Memory B cell (primary cell): ENCODE measurements around the gene BANP.
"Not testable (repeated sequence)": the region's sequence is repeated elsewhere in the genome, so short reads cannot be mapped to it uniquely, and the experiment has no call there.

Experiments used
- ATAC-seq: fragments of 150-1000 bp; cut with Tn5 transposase; 2 replicates; pipeline ENCODE4 v1.10.0; 2021; ENCODE audit warnings: low read depth, mild to moderate bottlenecking, moderate library complexity
- DNase-seq, 2 donors: peaks; one replicate each; pipeline ENCODE4 v3.0.0; 2022; ENCODE audit warnings: low spot score in 2 of 2
- H3K27ac Mint-ChIP-seq: one replicate; pipeline ENCODE4 v1.8.0; 2022; ENCODE audit warnings: mild to moderate bottlenecking, moderate library complexity, mixed read lengths
- H3K27me3 Mint-ChIP-seq: one replicate; pipeline ENCODE4 v1.8.0; 2022; ENCODE audit warnings: mixed read lengths
- H3K36me3 Mint-ChIP-seq: one replicate; pipeline ENCODE4 v1.8.0; 2022; ENCODE audit warnings: mild to moderate bottlenecking, mixed read lengths
- H3K4me1 Mint-ChIP-seq: one replicate; pipeline ENCODE4 v1.8.0; 2022; ENCODE audit warnings: mixed read lengths
- H3K4me3 Mint-ChIP-seq: one replicate; pipeline ENCODE4 v1.8.0; 2022; ENCODE audit warnings: mild to moderate bottlenecking, moderate library complexity, mixed read lengths
- H3K9me3 Mint-ChIP-seq: one replicate; pipeline ENCODE4 v1.8.0; 2022; ENCODE audit warnings: mixed read lengths

BANP gene

DNA sequence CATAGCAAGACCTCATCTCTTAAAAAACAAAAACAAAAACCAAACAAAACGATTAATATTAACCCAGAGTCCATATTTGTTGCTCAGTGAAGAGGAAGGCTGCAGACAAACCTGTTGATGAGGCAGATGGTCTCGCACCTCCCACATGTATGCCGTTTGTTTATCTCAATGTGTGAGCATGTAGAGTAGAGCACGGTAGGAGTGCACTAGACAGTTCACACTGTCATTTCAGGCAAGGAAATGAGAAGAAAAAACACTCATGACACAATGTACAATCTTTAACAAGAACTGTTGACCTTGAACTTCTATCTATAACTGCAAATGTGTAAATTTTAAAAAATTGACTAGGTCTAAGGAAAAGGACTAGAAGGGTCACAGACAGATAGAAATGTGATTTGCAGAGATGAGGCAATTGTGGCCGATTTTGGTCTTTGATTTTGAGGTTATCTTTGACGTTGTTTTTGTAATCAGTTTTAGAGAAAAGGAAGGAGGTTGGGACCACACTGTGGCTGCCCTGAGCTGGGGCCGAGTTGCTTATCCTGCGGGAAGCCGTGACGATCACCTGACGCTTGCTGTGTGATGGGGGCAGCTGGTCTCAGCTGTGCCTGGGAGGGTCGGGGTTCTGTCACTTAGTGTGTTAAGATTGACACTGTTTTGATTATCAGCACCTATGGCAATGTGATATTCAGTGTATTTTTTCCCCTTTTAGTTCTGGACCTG lies 28.8 kb downstream of the BANP start:
- Mint-ChIP-seq H3K36me3 (peaks cover 18% of the 10 kb centered on the region), H3K27ac (peak overlapping the region; percentile 63)
- DNase-seq, H3K4me3 Mint-ChIP-seq, H3K9me3 Mint-ChIP-seq, H3K27me3 Mint-ChIP-seq, ATAC-seq, H3K4me1 Mint-ChIP-seq: not testable (repeated sequence)

DNA sequence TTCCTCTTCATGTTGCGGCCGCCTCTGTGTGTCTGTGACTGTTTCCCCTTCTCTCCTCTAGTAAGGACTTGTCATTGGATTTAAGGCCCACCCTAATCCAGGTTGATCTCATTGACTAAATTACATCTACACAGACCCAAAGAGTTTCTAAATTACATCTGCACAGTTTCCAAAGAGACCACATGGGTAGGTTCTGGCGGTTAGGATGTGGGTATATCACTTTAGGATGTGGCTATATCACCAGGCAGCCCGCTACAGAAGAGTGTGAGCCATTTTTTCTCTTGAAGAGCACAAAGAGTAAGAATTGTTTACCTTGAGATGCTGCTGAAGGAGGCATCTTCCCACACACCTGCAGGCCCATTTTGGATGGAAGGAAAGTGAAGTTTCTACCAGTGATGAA lies 30.1 kb downstream of the BANP start:
- H3K27ac Mint-ChIP-seq, DNase-seq, ATAC-seq, H3K4me1 Mint-ChIP-seq, H3K4me3 Mint-ChIP-seq, H3K27me3 Mint-ChIP-seq, H3K9me3 Mint-ChIP-seq: not testable (repeated sequence)
- H3K36me3 Mint-ChIP-seq: peaks cover 14% of the 10 kb centered on the region

DNA sequence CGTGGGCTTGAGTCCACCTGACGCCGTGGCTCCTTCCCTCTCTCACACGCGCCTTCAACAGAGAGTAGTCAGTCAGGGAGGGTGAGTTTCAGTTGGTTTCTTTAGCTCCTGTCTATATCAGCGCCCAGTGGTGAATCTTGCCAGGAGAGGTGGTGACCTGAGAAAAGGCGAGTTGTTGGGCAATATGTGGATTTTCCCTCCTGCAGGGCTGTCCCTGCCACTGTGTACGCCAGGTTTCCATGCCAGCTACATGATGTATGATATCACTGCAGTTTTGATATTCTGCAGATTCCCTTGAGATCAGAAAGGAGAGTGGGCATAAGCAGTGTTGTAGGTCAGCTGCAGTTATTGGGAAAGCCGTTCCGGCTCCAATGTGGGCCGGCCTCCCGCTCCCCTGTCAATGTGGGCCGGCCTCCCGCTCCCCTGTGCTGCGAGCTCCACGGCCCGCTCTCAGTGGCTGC lies 31.4 kb downstream of the BANP start:
- Mint-ChIP-seq H3K27me3 (no peaks in the 10 kb centered on the region), H3K9me3 (no peaks in the 10 kb centered on the region), H3K27ac (no peak overlapping the region), H3K4me1 (no peaks in the 10 kb centered on the region), H3K36me3 (peaks cover 14% of the 10 kb centered on the region), H3K4me3 (no peak overlapping the region)
- ATAC-seq (no peak), DNase-seq (no peak)

GRCh38 chr16:87983072-87983736 lies 32.0 kb downstream of the BANP start:
- ATAC-seq: peak; percentile 51
- H3K4me1 Mint-ChIP-seq: not testable (repeated sequence)

DNA sequence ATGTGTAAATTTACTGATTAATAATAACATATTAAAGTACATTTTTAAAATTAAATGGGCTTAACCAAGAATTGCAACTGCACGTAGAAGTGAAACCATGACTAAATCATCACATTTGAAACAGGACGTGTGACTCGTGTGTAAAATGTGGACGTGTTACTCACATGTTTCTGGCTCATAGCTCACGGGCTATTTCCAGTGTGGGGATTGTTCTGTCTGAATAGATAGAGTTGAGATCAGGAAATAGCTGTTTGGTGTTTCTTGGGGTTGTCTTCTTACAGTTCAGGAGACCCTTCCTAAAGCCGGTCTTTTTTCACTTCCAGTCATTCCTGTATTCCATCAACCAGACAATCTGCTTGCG lies 32.5 kb downstream of the BANP start:
- not testable (repeated sequence) for H3K27me3 Mint-ChIP-seq, DNase-seq, H3K4me1 Mint-ChIP-seq, H3K4me3 Mint-ChIP-seq, H3K27ac Mint-ChIP-seq, H3K9me3 Mint-ChIP-seq
- peak; percentile 53 for ATAC-seq
- H3K36me3 Mint-ChIP-seq: peaks cover 14% of the 10 kb centered on the region

More at GRCh38 chr16:87983072-87983736, 32.0 kb downstream of the BANP start:
- not testable (repeated sequence) for DNase-seq, H3K27ac Mint-ChIP-seq, H3K27me3 Mint-ChIP-seq, H3K9me3 Mint-ChIP-seq, H3K4me3 Mint-ChIP-seq
- H3K36me3 Mint-ChIP-seq: peaks cover 14% of the 10 kb centered on the region

DNA sequence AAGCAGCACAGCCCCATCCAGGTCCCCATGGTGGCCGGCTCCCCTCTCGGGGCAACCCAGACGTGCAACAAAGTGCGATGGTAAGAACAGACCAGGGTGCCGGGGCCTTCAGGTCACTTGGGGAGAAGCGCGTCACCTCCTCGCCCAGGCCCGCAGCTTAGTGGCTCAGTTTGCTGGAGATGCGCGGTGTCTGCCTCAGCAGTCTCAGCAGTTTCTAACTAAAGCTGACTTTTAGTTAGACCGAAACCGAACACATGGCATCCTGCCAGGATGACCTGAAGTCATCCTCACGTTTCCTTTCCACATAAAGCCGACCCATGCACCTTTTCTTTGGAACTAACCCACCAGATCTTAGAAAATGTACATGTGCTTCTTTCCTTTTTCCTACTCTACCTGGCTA lies 32.9 kb downstream of the BANP start:
- not testable (repeated sequence) for H3K27ac Mint-ChIP-seq, H3K4me1 Mint-ChIP-seq
- H3K36me3 Mint-ChIP-seq: peaks cover 15% of the 10 kb centered on the region

DNA sequence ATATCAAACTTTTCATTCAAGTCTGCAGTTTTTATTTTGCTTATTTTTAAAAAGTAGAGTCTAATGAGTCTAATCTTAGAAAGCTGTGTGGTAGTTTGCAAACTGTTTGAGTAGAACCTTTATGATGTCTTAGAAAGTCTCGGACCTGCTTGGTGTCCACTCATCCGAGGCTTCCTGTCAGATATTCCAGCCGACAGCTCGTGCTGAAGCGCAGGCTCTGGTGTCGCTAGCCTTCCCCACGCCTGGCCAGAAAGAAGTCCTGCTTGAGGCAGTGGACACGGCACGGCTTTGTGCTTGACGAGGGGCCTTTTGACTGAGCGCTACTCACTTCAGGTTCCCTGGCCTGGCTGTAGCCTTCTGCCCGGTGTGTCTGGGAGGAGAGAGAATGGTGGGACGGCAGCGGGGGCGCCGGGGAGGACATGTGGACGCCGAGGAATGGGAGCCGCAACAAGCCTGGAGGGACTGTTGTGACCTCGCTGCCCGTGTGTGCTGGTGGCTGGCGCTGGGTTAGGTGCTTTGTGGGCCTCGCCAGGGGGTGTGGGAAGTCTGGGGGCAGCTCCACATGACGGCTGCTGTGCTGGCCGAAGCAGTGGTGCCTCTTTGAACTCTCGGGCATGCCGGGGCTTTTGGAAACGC lies 33.5 kb downstream of the BANP start:
- Mint-ChIP-seq H3K4me1 (peaks cover 2% of the 10 kb centered on the region), H3K4me3 (no peak overlapping the region)
- DNase-seq: no peak

More for the DNA sequence above, 32.9 kb downstream of the BANP start:
- H3K27me3 Mint-ChIP-seq, H3K9me3 Mint-ChIP-seq, H3K4me3 Mint-ChIP-seq, DNase-seq, ATAC-seq: not testable (repeated sequence)

DNA sequence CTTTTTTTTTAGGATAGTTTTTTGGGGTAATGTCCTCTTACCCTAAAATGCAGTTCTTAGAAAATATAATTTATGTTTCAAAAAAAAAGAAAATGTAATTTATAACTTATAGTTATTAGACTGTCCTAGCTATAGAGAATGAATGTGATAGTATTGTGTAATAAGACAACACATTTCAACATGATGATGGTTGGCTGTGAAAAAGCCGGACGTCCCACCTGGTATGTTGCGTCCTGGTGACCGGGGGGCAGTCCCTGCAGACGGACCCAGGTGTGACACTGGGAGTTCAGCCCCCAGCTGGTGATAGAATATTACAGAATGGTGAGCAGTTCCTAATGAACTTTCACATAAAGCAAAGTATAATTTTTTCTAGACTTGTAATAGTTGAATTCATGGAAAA lies 34.3 kb downstream of the BANP start:
- H3K36me3 Mint-ChIP-seq: peaks cover 18% of the 10 kb centered on the region
- H3K27me3 Mint-ChIP-seq, DNase-seq, H3K9me3 Mint-ChIP-seq, H3K4me3 Mint-ChIP-seq, H3K4me1 Mint-ChIP-seq, H3K27ac Mint-ChIP-seq, ATAC-seq: not testable (repeated sequence)

More for the DNA sequence above, 33.5 kb downstream of the BANP start:
- no peaks in the 10 kb centered on the region for H3K9me3 Mint-ChIP-seq
- H3K36me3 Mint-ChIP-seq: peaks cover 19% of the 10 kb centered on the region
- H3K27me3 Mint-ChIP-seq: no peaks in the 10 kb centered on the region
- no peak for ATAC-seq
- H3K27ac Mint-ChIP-seq: no peak overlapping the region

DNA sequence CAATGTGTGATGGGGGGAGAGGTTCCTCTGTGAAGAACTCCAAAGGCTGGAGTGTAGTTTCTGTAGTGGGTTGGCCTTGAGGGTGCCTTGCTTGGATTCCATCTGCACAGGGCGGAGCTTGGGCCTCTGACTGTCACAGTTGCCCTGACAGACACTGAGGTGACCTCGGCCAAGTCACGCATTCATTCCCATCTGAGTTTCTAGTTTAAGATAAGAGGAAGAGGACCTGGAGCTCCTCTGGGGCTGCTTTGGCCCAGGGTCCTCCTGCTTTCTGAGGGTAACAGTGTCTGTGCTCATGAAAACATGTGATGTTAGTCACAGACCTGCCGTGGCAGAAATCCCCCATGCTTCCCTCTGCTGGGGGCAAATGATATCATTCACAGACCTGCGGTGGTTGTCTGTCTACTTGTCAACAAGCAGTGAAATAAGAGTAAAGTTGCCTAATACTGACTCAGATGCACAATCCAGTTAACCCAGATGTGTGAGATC lies 35.2 kb downstream of the BANP start:
- H3K4me1 Mint-ChIP-seq, H3K9me3 Mint-ChIP-seq, H3K4me3 Mint-ChIP-seq, H3K27me3 Mint-ChIP-seq, DNase-seq: not testable (repeated sequence)
- peak overlapping the region; percentile 6 for H3K27ac Mint-ChIP-seq
- H3K36me3 Mint-ChIP-seq: peaks cover 23% of the 10 kb centered on the region
- peak; percentile 61 for ATAC-seq

DNA sequence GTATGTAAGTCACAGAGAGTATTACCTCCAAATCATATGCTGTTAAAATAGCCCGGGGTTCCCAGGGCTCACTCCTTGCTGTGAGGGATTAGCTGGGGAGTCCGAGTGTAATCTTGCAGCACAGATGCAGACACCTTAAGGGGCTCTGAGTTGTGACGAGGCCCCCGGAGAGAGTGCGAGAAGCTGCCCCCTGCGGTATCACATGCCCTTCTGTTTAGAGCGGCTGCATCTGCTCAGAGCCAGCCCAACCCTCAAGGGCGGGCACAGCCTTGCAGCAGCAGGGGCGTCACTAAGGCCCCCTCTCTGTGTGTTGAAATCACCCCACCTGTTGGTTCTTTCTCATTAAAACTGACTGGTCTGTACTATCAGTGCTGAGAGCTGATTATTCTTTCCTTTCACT lies 37.4 kb downstream of the BANP start:
- not testable (repeated sequence) for H3K4me1 Mint-ChIP-seq, DNase-seq, H3K9me3 Mint-ChIP-seq, H3K4me3 Mint-ChIP-seq, H3K27ac Mint-ChIP-seq, ATAC-seq, H3K27me3 Mint-ChIP-seq
- peaks cover 26% of the 10 kb centered on the region for H3K36me3 Mint-ChIP-seq

GRCh38 chr16:87990254-87990653 lies 39.0 kb downstream of the BANP start:
- not testable (repeated sequence) for H3K4me1 Mint-ChIP-seq, H3K27me3 Mint-ChIP-seq, H3K4me3 Mint-ChIP-seq, DNase-seq, ATAC-seq, H3K27ac Mint-ChIP-seq, H3K9me3 Mint-ChIP-seq
- H3K36me3 Mint-ChIP-seq: peaks cover 20% of the 10 kb centered on the region

- ATAC-seq, H3K27me3 Mint-ChIP-seq, H3K27ac Mint-ChIP-seq, H3K9me3 Mint-ChIP-seq, DNase-seq, H3K4me3 Mint-ChIP-seq, H3K4me1 Mint-ChIP-seq: not testable (repeated sequence)
- H3K36me3 Mint-ChIP-seq: peaks cover 20% of the 10 kb centered on the region
These were observed 40.9 kb downstream of the BANP start for GRCh38 chr16:87992142-87992541.

GRCh38 chr16:87993901-87994300 lies 42.7 kb downstream of the BANP start:
- no peak for ATAC-seq
- Mint-ChIP-seq H3K4me1 (peaks cover 15% of the 10 kb centered on the region), H3K27ac (no peak overlapping the region), H3K27me3 (no peaks in the 10 kb centered on the region), H3K4me3 (no peak overlapping the region), H3K9me3 (no peaks in the 10 kb centered on the region), H3K36me3 (peaks cover 27% of the 10 kb centered on the region)
- no peak for DNase-seq

DNA sequence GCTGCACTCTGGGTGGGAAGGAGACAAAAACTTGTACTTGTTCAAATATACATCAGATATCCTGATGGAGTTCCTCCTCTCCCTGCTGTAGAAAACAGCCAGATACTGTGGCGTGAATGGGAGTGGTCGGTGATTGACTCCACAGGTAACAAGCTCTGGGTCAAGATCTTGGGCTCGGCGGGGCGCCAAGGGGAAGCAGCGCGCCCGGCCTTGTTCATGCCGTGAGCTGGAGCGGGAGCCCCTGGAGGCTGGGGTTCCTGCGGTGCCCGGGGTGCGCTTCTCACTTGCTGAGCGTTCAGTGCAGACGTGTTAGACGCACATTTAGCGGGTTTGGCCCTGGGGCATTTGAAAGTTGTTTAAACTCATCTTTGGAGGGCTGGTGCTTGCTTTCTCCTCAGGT lies 44.4 kb downstream of the BANP start:
- Mint-ChIP-seq H3K27me3 (no peaks in the 10 kb centered on the region), H3K36me3 (peaks cover 21% of the 10 kb centered on the region), H3K9me3 (no peaks in the 10 kb centered on the region), H3K4me1 (peaks cover 13% of the 10 kb centered on the region), H3K4me3 (no peak overlapping the region), H3K27ac (no peak overlapping the region)
- DNase-seq: no peak
- ATAC-seq: no peak
